Liver (tissue), 3 donors: ENCODE data around the gene TMEM178A.

Experiments
- CTCF ChIP-seq: fragments of 150-350 bp; IDR thresholded peaks from 2 replicates; pipeline ENCODE4 v1.5.1; 2017; ENCODE audit warnings: improper control_type of control experiment, low read depth, low read length; ENCODE audit not compliant: missing input control
- EGR1 ChIP-seq, 2 donors: IDR thresholded peaks; 2 replicates each; pipeline ENCODE4 v1.6.1; 2016 to 2018; ENCODE audit warnings: antibody characterized with exemption in 2 of 2, low read depth in 2 of 2
- FOXA2 ChIP-seq: IDR thresholded peaks from 2 replicates; pipeline ENCODE4 v1.6.1; 2016; ENCODE audit warnings: antibody characterized with exemption
- HNF4G ChIP-seq: IDR thresholded peaks from 2 replicates; pipeline ENCODE4 v1.6.1; 2016; ENCODE audit warnings: antibody characterized with exemption
- JUND ChIP-seq, 2 donors: IDR thresholded peaks; 2 replicates each; pipeline ENCODE4 v1.6.1; 2016; ENCODE audit warnings: antibody characterized with exemption in 2 of 2
- NR2F2 ChIP-seq: IDR thresholded peaks from 2 replicates; pipeline ENCODE4 v1.6.1; 2016; ENCODE audit warnings: antibody characterized with exemption
- RAD21 ChIP-seq, 2 donors: IDR thresholded peaks; 2 replicates each; pipeline ENCODE4 v1.6.1; 2016; ENCODE audit warnings: antibody characterized with exemption in 2 of 2, mild to moderate bottlenecking in 2 of 2
- TAF1 ChIP-seq: conservative IDR thresholded peaks from 2 replicates; pipeline ENCODE4 v1.6.1; 2016; ENCODE audit warnings: antibody characterized with exemption, mild to moderate bottlenecking
- donor health status: healthy.
- donor health status: healthy.

- TF ChIP-seq CTCF (no peak), HNF4G (no peak), RAD21 (IDR thresholded peaks at IDR 0.05) (no peak), FOXA2 (no peak), EGR1 (IDR thresholded peaks at IDR 0.05; ENCODE audit: low read depth in 2 of 2) (no peak), TAF1 (no peak), NR2F2 (no peak), JUND (IDR thresholded peaks at IDR 0.05) (no peak)
Observed at GRCh38 chr2:39661826-39662225, 3.9 kb upstream of the TMEM178A start.
